NCI-H446 treated with DMSO at 0.1 percent for 48 hours (cell line): ENCODE results near the gene LMBRD1.
"Not testable (repeated sequence)": the region's sequence is repeated elsewhere in the genome, so short reads cannot be mapped to it uniquely, and the experiment has no call there.

ENCODE experiments used
- DNase-seq: peaks from one replicate; lab custom pipeline; 2025; lab: John Stamatoyannopoulos, UW

LMBRD1 gene

GRCh38 chr6:69796642-69797390 lies at the start of gene LMBRD1:
LMBRD1 (minus strand) TSS chr6:69797010; CDS start chr6:69796881, 129 bp downstream.
- peak; percentile 91 for DNase-seq

GRCh38 chr6:69846312-69846711 lies 49.5 kb upstream of the LMBRD1 start:
- DNase-seq = no peak

- no peak for DNase-seq
These were observed 46.4 kb upstream of the LMBRD1 start for GRCh38 chr6:69843189-69843588.

- no peak for DNase-seq
These were observed 45.1 kb upstream of the LMBRD1 start for GRCh38 chr6:69841862-69842261.

- DNase-seq = peak; percentile 59
These were observed 38.8 kb upstream of the LMBRD1 start for GRCh38 chr6:69835414-69836179.

GRCh38 chr6:69832558-69832957 lies 35.7 kb upstream of the LMBRD1 start:
- DNase-seq = no peak

- DNase-seq = no peak
These were observed 30.6 kb upstream of the LMBRD1 start for GRCh38 chr6:69827276-69827893.

GRCh38 chr6:69825904-69826303 lies 29.1 kb upstream of the LMBRD1 start:
- no peak for DNase-seq

GRCh38 chr6:69824355-69824754 lies 27.5 kb upstream of the LMBRD1 start:
- not testable (repeated sequence) for DNase-seq

- DNase-seq = no peak
These were observed 23.6 kb upstream of the LMBRD1 start for GRCh38 chr6:69820438-69820837.

- no peak for DNase-seq
These were observed 23.2 kb upstream of the LMBRD1 start for GRCh38 chr6:69820018-69820417.

GRCh38 chr6:69819138-69819537 lies 22.3 kb upstream of the LMBRD1 start:
- DNase-seq = no peak

- DNase-seq = no peak
These were observed 21.6 kb upstream of the LMBRD1 start for GRCh38 chr6:69818223-69818930.

GRCh38 chr6:69817358-69817757 lies 20.5 kb upstream of the LMBRD1 start:
- DNase-seq = no peak

GRCh38 chr6:69816569-69816968 lies 19.8 kb upstream of the LMBRD1 start:
- DNase-seq = no peak

GRCh38 chr6:69816026-69816425 lies 19.2 kb upstream of the LMBRD1 start:
- DNase-seq = no peak

- DNase-seq = no peak
These were observed 16.7 kb upstream of the LMBRD1 start for GRCh38 chr6:69813508-69813907.

GRCh38 chr6:69812746-69813427 lies 16.1 kb upstream of the LMBRD1 start:
- DNase-seq = no peak

- no peak for DNase-seq
These were observed 6.2 kb upstream of the LMBRD1 start for GRCh38 chr6:69802995-69803394.

- DNase-seq = no peak
These were observed 4.9 kb upstream of the LMBRD1 start for GRCh38 chr6:69801711-69802110.

- DNase-seq = no peak
These were observed 4.4 kb upstream of the LMBRD1 start for GRCh38 chr6:69801225-69801624.

- not testable (repeated sequence) for DNase-seq
These were observed 2.0 kb upstream of the LMBRD1 start for GRCh38 chr6:69798796-69799195.
